ENCODE results near the gene KLF3. TPM values are rescaled to one million over a fixed set of nuclear protein-coding genes. Genes with fewer than 3 reads are reported as not detected.

Gene KLF3
- total and polyA plus RNA-seq, 9 of the 15 experiments (the other 6 are each of a cell fraction or from before 2014, with no cell fraction given), result 9.9 to 47.2 (median 18.1) TPM

GRCh38 chr4:38618505-38618904 lies 45.5 kb upstream of the KLF3 start (continued):
- TF ChIP-seq RBBP5 (IDR thresholded peaks at IDR 0.05; ENCODE audit: borderline replicate concordance, insufficient read depth, low read length, poor library complexity, severe bottlenecking), result no peak
- TF ChIP-seq IRF1 (CRISPR knock-in tag; IDR thresholded peaks at IDR 0.05; ENCODE audit: borderline replicate concordance), result no peak
- TF ChIP-seq FIP1L1 (IDR thresholded peaks at IDR 0.05; ENCODE audit: low read depth, low read length, poor library complexity, severe bottlenecking), result no peak
- no peak for TF ChIP-seq ZNF589 (CRISPR knock-in tag; IDR thresholded peaks at IDR 0.05; ENCODE audit: low read depth)
- no peak for TF ChIP-seq TBL1XR1 (IDR thresholded peaks at IDR 0.05; ENCODE audit: low read length in 2 of 2)
- no peak for TF ChIP-seq KAT7 (CRISPR knock-in tag; IDR thresholded peaks at IDR 0.05; ENCODE audit: borderline replicate concordance)
- TF ChIP-seq ZNF263 (CRISPR knock-in tag; IDR thresholded peaks at IDR 0.05; ENCODE audit: borderline replicate concordance), result no peak
- no peak for TF ChIP-seq SP1 (CRISPR knock-in tag; IDR thresholded peaks at IDR 0.05)
- TF ChIP-seq HINFP (tag; conservative IDR thresholded peaks at IDR 0.05; ENCODE audit: low read depth), result no peak
- no peak for TF ChIP-seq TCF7L2 (IDR thresholded peaks at IDR 0.05; ENCODE audit: low read depth, low read length)
- no peak for TF ChIP-seq SIN3A (IDR thresholded peaks at IDR 0.05; ENCODE audit: borderline replicate concordance in 2 of 2, control insufficient read depth in 1 of 2, low read depth in 2 of 2, low read length in 2 of 2)
- no peak for TF ChIP-seq NR4A1 (CRISPR knock-in tag; IDR thresholded peaks at IDR 0.05)
- no peak for TF ChIP-seq NR4A1 (tag; IDR thresholded peaks at IDR 0.05)

All from K562 (cell line).